Measurements from ENCODE around the gene NNT.
A peak's percentile ranks its signal among the peaks of the same experiment; 100 is the strongest.
"Not testable (repeated sequence)": the region's sequence is repeated elsewhere in the genome, so short reads cannot be mapped to it uniquely, and the experiment has no call there.

Gene NNT

GRCh38 chr5:43602461-43603343 lies at the start of gene NNT:
NNT (plus strand) TSS chr5:43603180; CDS start chr5:43609196, 6,016 bp downstream.
- peak; percentile 42 for DNase-seq

GRCh38 chr5:43553381-43553780 lies 49.6 kb upstream of the NNT start:
- no peak for DNase-seq

- DNase-seq, result no peak
These were observed 48.5 kb upstream of the NNT start for GRCh38 chr5:43554497-43554896.

- no peak for DNase-seq
These were observed 46.9 kb upstream of the NNT start for GRCh38 chr5:43555895-43556606.

GRCh38 chr5:43556607-43556856 lies 46.4 kb upstream of the NNT start:
- DNase-seq, result not testable (repeated sequence)

- no peak for DNase-seq
These were observed 46.0 kb upstream of the NNT start, which contains the start of gene PAIP1 for GRCh38 chr5:43556857-43557542. PAIP1 (minus strand) TSS chr5:43557077; CDS start chr5:43556846, 231 bp downstream.

- DNase-seq, result no peak
These were observed 42.9 kb upstream of the NNT start for GRCh38 chr5:43560128-43560527.

- DNase-seq, result no peak
These were observed 41.6 kb upstream of the NNT start for GRCh38 chr5:43561356-43561755.

GRCh38 chr5:43563321-43563720 lies 39.7 kb upstream of the NNT start:
- no peak for DNase-seq

GRCh38 chr5:43564289-43564850 lies 38.6 kb upstream of the NNT start:
- no peak for DNase-seq

- DNase-seq, result no peak
These were observed 37.9 kb upstream of the NNT start for GRCh38 chr5:43565043-43565442.

- no peak for DNase-seq
These were observed 35.0 kb upstream of the NNT start for GRCh38 chr5:43567967-43568366.

- DNase-seq, result no peak
These were observed 33.7 kb upstream of the NNT start for GRCh38 chr5:43569236-43569746.

GRCh38 chr5:43570450-43571158 lies 32.4 kb upstream of the NNT start:
- DNase-seq, result no peak

GRCh38 chr5:43571237-43571636 lies 31.7 kb upstream of the NNT start:
- no peak for DNase-seq

- no peak for DNase-seq
These were observed 30.6 kb upstream of the NNT start for GRCh38 chr5:43572357-43572756.

- DNase-seq, result no peak
These were observed 29.9 kb upstream of the NNT start for GRCh38 chr5:43573058-43573457.

GRCh38 chr5:43580402-43581210 lies 22.4 kb upstream of the NNT start:
- not testable (repeated sequence) for DNase-seq

GRCh38 chr5:43581398-43581797 lies 21.6 kb upstream of the NNT start:
- DNase-seq, result no peak

- DNase-seq, result no peak
These were observed 20.6 kb upstream of the NNT start for GRCh38 chr5:43582082-43583005.
